Activated CD4-positive, alpha-beta T cell treated with anti-CD3 and anti-CD28 coated beads for 36 hours (primary cell): ENCODE measurements around the gene GRK3. TPM values are rescaled to one million over a fixed set of nuclear protein-coding genes. Genes with fewer than 3 reads are reported as not detected.
A peak's percentile ranks its signal among the peaks of the same experiment; 100 is the strongest.
"Not testable (repeated sequence)": the region's sequence is repeated elsewhere in the genome, so short reads cannot be mapped to it uniquely, and the experiment has no call there.

ENCODE experiments used
- ATAC-seq: fragments of 200-7000 bp; cut with Tn5 transposase; one replicate; pipeline ENCODE4 v1.10.0; 2021; ENCODE audit warnings: mild to moderate bottlenecking, moderate library complexity
- CTCF ChIA-PET: fragments of 350-600 bp; sonication (Branson Sonifier 250); formaldehyde crosslinking; loops from one replicate; lab custom pipeline; 2021; ENCODE audit warnings: antibody characterized with exemption; lab: Charles Lee
- POLR2A ChIA-PET: fragments of 350-600 bp; sonication (Branson Sonifier 250); formaldehyde crosslinking; loops from one replicate; lab custom pipeline; 2021; ENCODE audit warnings: antibody characterized with exemption, inconsistent platforms; lab: Charles Lee
- DNase-seq: peaks from one replicate; pipeline ENCODE4 v3.0.0-alpha.2; 2020
- H3K27ac Mint-ChIP-seq: one replicate; pipeline ENCODE4 v1.8.0; 2021; ENCODE audit warnings: mixed read lengths
- H3K27me3 Mint-ChIP-seq: one replicate; pipeline ENCODE4 v1.8.0; 2021; ENCODE audit warnings: mixed read lengths
- H3K36me3 Mint-ChIP-seq: one replicate; pipeline ENCODE4 v1.8.0; 2021; ENCODE audit warnings: low read depth, mixed read lengths
- H3K4me1 Mint-ChIP-seq: one replicate; pipeline ENCODE4 v1.8.0; 2021; ENCODE audit warnings: mixed read lengths
- H3K4me3 Mint-ChIP-seq: one replicate; pipeline ENCODE4 v1.8.0; 2021; ENCODE audit warnings: mild to moderate bottlenecking, moderate library complexity, mixed read lengths
- H3K9me3 Mint-ChIP-seq: one replicate; pipeline ENCODE4 v1.8.0; 2021; ENCODE audit warnings: low read depth, mixed read lengths
- intact Hi-C, 2 experiments: fragments of 100-400 bp; cut with DNase I in 1 of 2; cut with micrococcal nuclease in 1 of 2; formaldehyde crosslinking; loops; one replicate each; pipeline versions ENCODE4 v1.14.2 to v1.15.1; 2022 to 2024; cut with DNase I, micrococcal nuclease
- total RNA-seq, 2 experiments: library from RNA; stranded (reverse); gene quantifications; one replicate each; pipeline ENCODE4 v1.2.3, GENCODE V29; 2021

The GRK3 gene
- total RNA-seq, 2 experiments from 2014 or later: 8.6 to 9.2 TPM

GRCh38 chr22:25605565-25605964 lies 41.1 kb downstream of the GRK3 start:
- H3K4me1 Mint-ChIP-seq, H3K27me3 Mint-ChIP-seq, ATAC-seq, intact Hi-C loops, H3K9me3 Mint-ChIP-seq, H3K4me3 Mint-ChIP-seq, POLR2A ChIA-PET, DNase-seq, H3K36me3 Mint-ChIP-seq, CTCF ChIA-PET, H3K27ac Mint-ChIP-seq: not testable (repeated sequence)

- H3K36me3 Mint-ChIP-seq, H3K9me3 Mint-ChIP-seq, intact Hi-C loops, H3K4me1 Mint-ChIP-seq, POLR2A ChIA-PET, H3K27me3 Mint-ChIP-seq, ATAC-seq, H3K4me3 Mint-ChIP-seq, DNase-seq, H3K27ac Mint-ChIP-seq: not testable (repeated sequence)
- CTCF ChIA-PET: interaction anchor here (0.6 kb wide), 1 partner anchor 48 kb away, joined by 4 read pairs; no protein-coding TSS in a partner anchor
These were observed 46.8 kb downstream of the GRK3 start for GRCh38 chr22:25611284-25611683.

GRCh38 chr22:25613131-25613530 lies 48.7 kb downstream of the GRK3 start:
- H3K4me3 Mint-ChIP-seq, H3K27me3 Mint-ChIP-seq, intact Hi-C loops, H3K4me1 Mint-ChIP-seq, H3K27ac Mint-ChIP-seq, CTCF ChIA-PET, DNase-seq, POLR2A ChIA-PET, H3K36me3 Mint-ChIP-seq, ATAC-seq, H3K9me3 Mint-ChIP-seq: not testable (repeated sequence)

GRCh38 chr22:25613558-25613957 lies 49.1 kb downstream of the GRK3 start:
- H3K4me3 Mint-ChIP-seq, POLR2A ChIA-PET, H3K27me3 Mint-ChIP-seq, H3K36me3 Mint-ChIP-seq, CTCF ChIA-PET, ATAC-seq, intact Hi-C loops, H3K4me1 Mint-ChIP-seq, H3K9me3 Mint-ChIP-seq, DNase-seq, H3K27ac Mint-ChIP-seq: not testable (repeated sequence)

GRCh38 chr22:25614791-25615190 lies 50.3 kb downstream of the GRK3 start:
- ATAC-seq, H3K4me1 Mint-ChIP-seq, DNase-seq, POLR2A ChIA-PET, H3K36me3 Mint-ChIP-seq, H3K27ac Mint-ChIP-seq, H3K9me3 Mint-ChIP-seq, intact Hi-C loops, H3K4me3 Mint-ChIP-seq, H3K27me3 Mint-ChIP-seq, CTCF ChIA-PET: not testable (repeated sequence)

- POLR2A ChIA-PET: no interaction called here
- Mint-ChIP-seq H3K36me3 (no peaks in the 10 kb centered on the region), H3K27ac (no peak overlapping the region), H3K4me1 (peaks cover 23% of the 10 kb centered on the region), H3K9me3 (no peaks in the 10 kb centered on the region), H3K27me3 (peaks cover 2% of the 10 kb centered on the region), H3K4me3 (no peak overlapping the region)
- ATAC-seq (no peak), DNase-seq (no peak)
- CTCF ChIA-PET: interaction anchor here (0.7 kb wide), 1 partner anchor 26 kb away, joined by 3 read pairs; no protein-coding TSS in a partner anchor
- intact Hi-C loops: loop anchor here in 1 of 2 experiments (2.0 to 5.0 kb wide), 3 partner anchors 50 to 81 kb away; partner anchors contain the start of gene GRK3
These were observed 57.5 kb downstream of the GRK3 start for GRCh38 chr22:25621986-25622385.

GRCh38 chr22:25623310-25623734 lies 58.8 kb downstream of the GRK3 start:
- no peaks in the 10 kb centered on the region for H3K36me3 Mint-ChIP-seq
- ChIA-PET POLR2A (interaction anchor here (0.8 kb wide), 1 partner anchor 26 kb away, joined by 4 read pairs; no protein-coding TSS in a partner anchor), CTCF (interaction anchor here (0.6 kb wide), 1 partner anchor 812 kb away, joined by 3 read pairs; no protein-coding TSS in a partner anchor)
- no peaks in the 10 kb centered on the region for H3K9me3 Mint-ChIP-seq
- intact Hi-C loops: loop anchor here in 1 of 2 experiments (2.0 to 5.0 kb wide), 3 partner anchors 49 to 79 kb away; partner anchors contain the start of gene GRK3
- peaks cover 23% of the 10 kb centered on the region for H3K4me1 Mint-ChIP-seq
- peak; percentile 41 for DNase-seq
- H3K27me3 Mint-ChIP-seq: peaks cover 2% of the 10 kb centered on the region
- peak; percentile 93 for ATAC-seq
- no peak overlapping the region for H3K4me3 Mint-ChIP-seq
- no peak overlapping the region for H3K27ac Mint-ChIP-seq

GRCh38 chr22:25623851-25624250 lies 59.4 kb downstream of the GRK3 start:
- CTCF ChIA-PET: interaction anchor here (0.6 kb wide), 1 partner anchor 812 kb away, joined by 3 read pairs; no protein-coding TSS in a partner anchor
- POLR2A ChIA-PET: no interaction called here
- H3K4me3 Mint-ChIP-seq: no peak overlapping the region
- DNase-seq: no peak
- ATAC-seq: no peak
- no peaks in the 10 kb centered on the region for H3K9me3 Mint-ChIP-seq
- intact Hi-C loops: loop anchor here in 1 of 2 experiments (1.0 to 5.0 kb wide), 4 partner anchors 48 to 126 kb away; partner anchors contain the start of gene GRK3
- H3K4me1 Mint-ChIP-seq: peaks cover 23% of the 10 kb centered on the region
- H3K27ac Mint-ChIP-seq: no peak overlapping the region
- no peaks in the 10 kb centered on the region for H3K36me3 Mint-ChIP-seq
- peaks cover 2% of the 10 kb centered on the region for H3K27me3 Mint-ChIP-seq

- ATAC-seq (peak; percentile 74), DNase-seq (peak; percentile 31)
- Mint-ChIP-seq H3K27me3 (peaks cover 2% of the 10 kb centered on the region), H3K4me1 (peaks cover 23% of the 10 kb centered on the region), H3K36me3 (no peaks in the 10 kb centered on the region), H3K27ac (no peak overlapping the region), H3K4me3 (no peak overlapping the region), H3K9me3 (no peaks in the 10 kb centered on the region)
- CTCF ChIA-PET: interaction anchor here (0.6 kb wide), 1 partner anchor 110 kb away, joined by 3 read pairs; no protein-coding TSS in a partner anchor
- POLR2A ChIA-PET: interaction anchor here (0.6 to 0.7 kb wide), 2 partner anchors 8 to 1009 kb away, joined by 3 to 5 read pairs; no protein-coding TSS in a partner anchor
- intact Hi-C loops: loop anchor here in 1 of 2 experiments (1.0 to 5.0 kb wide), 3 partner anchors 48 to 126 kb away; partner anchors contain the start of gene GRK3
These were observed 60.0 kb downstream of the GRK3 start for GRCh38 chr22:25624476-25624875.

- intact Hi-C loops, H3K27ac Mint-ChIP-seq, CTCF ChIA-PET, ATAC-seq, H3K9me3 Mint-ChIP-seq, DNase-seq, H3K36me3 Mint-ChIP-seq, H3K4me3 Mint-ChIP-seq, H3K27me3 Mint-ChIP-seq: not testable (repeated sequence)
- POLR2A ChIA-PET: interaction anchor here (0.9 kb wide), 1 partner anchor 120 kb away, joined by 4 read pairs; no protein-coding TSS in a partner anchor
- peaks cover 23% of the 10 kb centered on the region for H3K4me1 Mint-ChIP-seq
These were observed 61.5 kb downstream of the GRK3 start for GRCh38 chr22:25625747-25626623.

GRCh38 chr22:25626624-25626990 lies 62.1 kb downstream of the GRK3 start:
- CTCF ChIA-PET: no interaction called here
- no peaks in the 10 kb centered on the region for H3K36me3 Mint-ChIP-seq
- no peak overlapping the region for H3K4me3 Mint-ChIP-seq
- no peak overlapping the region for H3K27ac Mint-ChIP-seq
- peaks cover 23% of the 10 kb centered on the region for H3K4me1 Mint-ChIP-seq
- no peaks in the 10 kb centered on the region for H3K9me3 Mint-ChIP-seq
- ATAC-seq (no peak), DNase-seq (no peak)
- POLR2A ChIA-PET: interaction anchor here (0.9 kb wide), 1 partner anchor 119 kb away, joined by 4 read pairs; no protein-coding TSS in a partner anchor
- peaks cover 2% of the 10 kb centered on the region for H3K27me3 Mint-ChIP-seq
- intact Hi-C loops: no loop called here
